ENCODE results near the gene AP5S1. TPM values are rescaled to one million over a fixed set of nuclear protein-coding genes. Genes with fewer than 3 reads are reported as not detected.

The AP5S1 gene
- total and polyA plus RNA-seq, 2 of the 13 experiments (the other 11 are each of a cell fraction or from before 2014, with no cell fraction given), result 7.9 to 23.2 TPM

DNA sequence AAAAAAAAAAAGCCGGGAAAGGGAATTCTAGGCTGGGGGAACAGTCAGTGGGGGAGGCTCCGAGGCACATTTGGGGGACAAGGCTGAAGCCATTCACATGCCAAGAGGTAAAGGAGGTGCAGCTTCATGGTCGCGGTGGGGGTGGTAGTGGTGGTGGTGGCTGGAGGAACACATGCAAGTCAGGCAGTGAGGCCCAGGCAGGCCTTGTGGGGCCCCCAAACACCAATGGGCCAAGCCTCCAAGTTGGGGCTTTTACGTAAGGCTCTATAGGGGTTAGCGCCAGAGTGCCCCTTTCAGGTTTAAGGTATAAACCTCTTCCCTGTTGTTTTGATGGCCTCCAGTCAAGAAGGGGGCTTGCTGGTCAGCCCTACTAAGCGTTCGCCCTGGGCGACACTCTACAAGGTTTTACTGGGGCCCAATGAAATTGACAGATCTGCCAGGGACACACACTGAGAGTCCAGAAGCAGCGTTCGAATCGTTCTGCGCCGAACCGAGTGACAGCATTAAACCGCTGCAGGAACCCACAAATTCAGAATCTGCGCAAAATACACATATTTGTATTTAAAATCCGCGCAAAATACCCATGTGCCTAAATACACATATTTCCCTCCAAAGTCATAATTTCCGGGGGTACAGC lies 818 bp upstream of the AP5S1 start:
- BruUV-seq (replicated peaks), result TSS peak; percentile 90
- WGBS (ENCODE audit: low lambda C conversion rate), result 61% methylated on average over 20 of the region's 20 CpGs
- TF ChIP-seq, protein P1, sequence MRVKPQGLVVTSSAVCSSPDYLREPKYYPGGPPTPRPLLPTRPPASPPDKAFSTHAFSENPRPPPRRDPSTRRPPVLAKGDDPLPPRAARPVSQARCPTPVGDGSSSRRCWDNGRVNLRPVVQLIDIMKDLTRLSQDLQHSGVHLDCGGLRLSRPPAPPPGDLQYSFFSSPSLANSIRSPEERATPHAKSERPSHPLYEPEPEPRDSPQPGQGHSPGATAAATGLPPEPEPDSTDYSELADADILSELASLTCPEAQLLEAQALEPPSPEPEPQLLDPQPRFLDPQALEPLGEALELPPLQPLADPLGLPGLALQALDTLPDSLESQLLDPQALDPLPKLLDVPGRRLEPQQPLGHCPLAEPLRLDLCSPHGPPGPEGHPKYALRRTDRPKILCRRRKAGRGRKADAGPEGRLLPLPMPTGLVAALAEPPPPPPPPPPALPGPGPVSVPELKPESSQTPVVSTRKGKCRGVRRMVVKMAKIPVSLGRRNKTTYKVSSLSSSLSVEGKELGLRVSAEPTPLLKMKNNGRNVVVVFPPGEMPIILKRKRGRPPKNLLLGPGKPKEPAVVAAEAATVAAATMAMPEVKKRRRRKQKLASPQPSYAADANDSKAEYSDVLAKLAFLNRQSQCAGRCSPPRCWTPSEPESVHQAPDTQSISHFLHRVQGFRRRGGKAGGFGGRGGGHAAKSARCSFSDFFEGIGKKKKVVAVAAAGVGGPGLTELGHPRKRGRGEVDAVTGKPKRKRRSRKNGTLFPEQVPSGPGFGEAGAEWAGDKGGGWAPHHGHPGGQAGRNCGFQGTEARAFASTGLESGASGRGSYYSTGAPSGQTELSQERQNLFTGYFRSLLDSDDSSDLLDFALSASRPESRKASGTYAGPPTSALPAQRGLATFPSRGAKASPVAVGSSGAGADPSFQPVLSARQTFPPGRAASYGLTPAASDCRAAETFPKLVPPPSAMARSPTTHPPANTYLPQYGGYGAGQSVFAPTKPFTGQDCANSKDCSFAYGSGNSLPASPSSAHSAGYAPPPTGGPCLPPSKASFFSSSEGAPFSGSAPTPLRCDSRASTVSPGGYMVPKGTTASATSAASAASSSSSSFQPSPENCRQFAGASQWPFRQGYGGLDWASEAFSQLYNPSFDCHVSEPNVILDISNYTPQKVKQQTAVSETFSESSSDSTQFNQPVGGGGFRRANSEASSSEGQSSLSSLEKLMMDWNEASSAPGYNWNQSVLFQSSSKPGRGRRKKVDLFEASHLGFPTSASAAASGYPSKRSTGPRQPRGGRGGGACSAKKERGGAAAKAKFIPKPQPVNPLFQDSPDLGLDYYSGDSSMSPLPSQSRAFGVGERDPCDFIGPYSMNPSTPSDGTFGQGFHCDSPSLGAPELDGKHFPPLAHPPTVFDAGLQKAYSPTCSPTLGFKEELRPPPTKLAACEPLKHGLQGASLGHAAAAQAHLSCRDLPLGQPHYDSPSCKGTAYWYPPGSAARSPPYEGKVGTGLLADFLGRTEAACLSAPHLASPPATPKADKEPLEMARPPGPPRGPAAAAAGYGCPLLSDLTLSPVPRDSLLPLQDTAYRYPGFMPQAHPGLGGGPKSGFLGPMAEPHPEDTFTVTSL (CRISPR knock-in tag; IDR thresholded peaks at IDR 0.05; ENCODE audit: borderline replicate concordance), result peak; percentile 62; the same call in 1 of the 2 replicates
- TF ChIP-seq ZSCAN21 (CRISPR knock-in tag; IDR thresholded peaks at IDR 0.05; ENCODE audit: borderline replicate concordance) (no peak), ZNF737 (CRISPR knock-in tag; IDR thresholded peaks at IDR 0.05; ENCODE audit: borderline replicate concordance) (0 out of 2 replicates have a peak, but pooled peaks have one; percentile 17), GPN1 (CRISPR knock-in tag; IDR thresholded peaks at IDR 0.05; ENCODE audit: borderline replicate concordance) (no peak), ZNF724P (CRISPR knock-in tag; IDR thresholded peaks at IDR 0.05; ENCODE audit: borderline replicate concordance) (0 out of 2 replicates have a peak, but pooled peaks have one; percentile 42), ZNF816 (CRISPR knock-in tag; IDR thresholded peaks at IDR 0.05; ENCODE audit: borderline replicate concordance) (0 out of 2 replicates have a peak, but pooled peaks have one; percentile 30), U2AF2 (IDR thresholded peaks at IDR 0.05; ENCODE audit: low read depth, low read length) (peak; percentile 25; the same call in 1 of the 2 replicates), ZNF598 (CRISPR knock-in tag; IDR thresholded peaks at IDR 0.05; ENCODE audit: borderline replicate concordance) (no peak), ATF1 (CRISPR knock-in tag; IDR thresholded peaks at IDR 0.05) (no peak), ATAD3A (CRISPR knock-in tag; IDR thresholded peaks at IDR 0.05) (0 out of 2 replicates have a peak, but pooled peaks have one; percentile 49), PHF20 (CRISPR knock-in tag; IDR thresholded peaks at IDR 0.05) (no peak), ZNF781 (CRISPR knock-in tag; IDR thresholded peaks at IDR 0.05; ENCODE audit: borderline replicate concordance, not compliant biosample characterization) (peak; percentile 19)
- TF ChIP-seq, protein P2, sequence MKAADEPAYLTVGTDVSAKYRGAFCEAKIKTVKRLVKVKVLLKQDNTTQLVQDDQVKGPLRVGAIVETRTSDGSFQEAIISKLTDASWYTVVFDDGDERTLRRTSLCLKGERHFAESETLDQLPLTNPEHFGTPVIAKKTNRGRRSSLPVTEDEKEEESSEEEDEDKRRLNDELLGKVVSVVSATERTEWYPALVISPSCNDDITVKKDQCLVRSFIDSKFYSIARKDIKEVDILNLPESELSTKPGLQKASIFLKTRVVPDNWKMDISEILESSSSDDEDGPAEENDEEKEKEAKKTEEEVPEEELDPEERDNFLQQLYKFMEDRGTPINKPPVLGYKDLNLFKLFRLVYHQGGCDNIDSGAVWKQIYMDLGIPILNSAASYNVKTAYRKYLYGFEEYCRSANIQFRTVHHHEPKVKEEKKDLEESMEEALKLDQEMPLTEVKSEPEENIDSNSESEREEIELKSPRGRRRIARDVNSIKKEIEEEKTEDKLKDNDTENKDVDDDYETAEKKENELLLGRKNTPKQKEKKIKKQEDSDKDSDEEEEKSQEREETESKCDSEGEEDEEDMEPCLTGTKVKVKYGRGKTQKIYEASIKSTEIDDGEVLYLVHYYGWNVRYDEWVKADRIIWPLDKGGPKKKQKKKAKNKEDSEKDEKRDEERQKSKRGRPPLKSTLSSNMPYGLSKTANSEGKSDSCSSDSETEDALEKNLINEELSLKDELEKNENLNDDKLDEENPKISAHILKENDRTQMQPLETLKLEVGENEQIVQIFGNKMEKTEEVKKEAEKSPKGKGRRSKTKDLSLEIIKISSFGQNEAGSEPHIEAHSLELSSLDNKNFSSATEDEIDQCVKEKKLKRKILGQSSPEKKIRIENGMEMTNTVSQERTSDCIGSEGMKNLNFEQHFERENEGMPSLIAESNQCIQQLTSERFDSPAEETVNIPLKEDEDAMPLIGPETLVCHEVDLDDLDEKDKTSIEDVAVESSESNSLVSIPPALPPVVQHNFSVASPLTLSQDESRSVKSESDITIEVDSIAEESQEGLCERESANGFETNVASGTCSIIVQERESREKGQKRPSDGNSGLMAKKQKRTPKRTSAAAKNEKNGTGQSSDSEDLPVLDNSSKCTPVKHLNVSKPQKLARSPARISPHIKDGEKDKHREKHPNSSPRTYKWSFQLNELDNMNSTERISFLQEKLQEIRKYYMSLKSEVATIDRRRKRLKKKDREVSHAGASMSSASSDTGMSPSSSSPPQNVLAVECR (CRISPR knock-in tag; IDR thresholded peaks at IDR 0.05; ENCODE audit: borderline replicate concordance), result no peak

More for the DNA sequence above, 818 bp upstream of the AP5S1 start:
- DNase-seq (ENCODE audit: low spot score), result no peak
- CTCF ChIA-PET (ENCODE audit: low intra/inter-chr PET ratio, low total read pairs), result interaction anchor here (1.2 to 4.6 kb wide), 7 partner anchors 22 to 70 kb away, joined by 3 to 119 read pairs (median 7); partner anchors contain the start of genes CENPB and SPEF1
- H3K4me2 ChIP-seq (ENCODE audit: low read depth, low read length), result peak overlapping the region; percentile 87
- H3K9me3 ChIP-seq (ENCODE audit: low read length), result no peaks in the 10 kb centered on the region
- peak overlapping the region; percentile 91 to 95 (median 94) for H3K4me3 ChIP-seq (replicated peaks in 1 of 3; ENCODE audit: insufficient read depth in 1 of 3, low read depth in 2 of 3, low read length in 3 of 3)
- POLR2A ChIA-PET, result interaction anchor here (0.6 to 4.8 kb wide), 28 partner anchors 7 to 1152 kb away, joined by 3 to 134 read pairs (median 8); partner anchors contain the start of genes ADISSP, CDC25B, CENPB and MAVS
- no peak for FAIRE-seq
- no peak overlapping the region for H2AFZ ChIP-seq (ENCODE audit: low read length)
- H3K36me3 ChIP-seq (replicated peaks in 1 of 2; ENCODE audit: control insufficient read depth in 1 of 2, insufficient read depth in 2 of 2, low read length in 2 of 2), result peaks cover 6 to 20% of the 10 kb centered on the region in 2 experiments
- intact Hi-C loops (cut with micrococcal nuclease; ENCODE audit: unreplicated experiment), result loop anchor here (1.0 to 2.0 kb wide), 4 partner anchors 21 to 69 kb away; partner anchors contain the start of genes MAVS and PANK2
- in situ Hi-C loops (cut with HindIII; ENCODE audit: extremely low pct_ligation_motif_present, low pct_unique_long_range_greater_than_20kb), result loop anchor here (5.0 kb wide), 1 partner anchor 37 kb away; the partner anchor contains the start of gene SPEF1
- H3K27me3 ChIP-seq (ENCODE audit: control insufficient read depth in 1 of 2, insufficient read depth in 2 of 2, low read length in 2 of 2), result peaks cover 3 to 10% of the 10 kb centered on the region in 2 experiments; a peak in 3 of 5 replicates
- no peak for ATAC-seq
- peak overlapping the region; percentile 99 for H3K9ac ChIP-seq (ENCODE audit: insufficient read depth, low read depth, low read length)
- H3K4me1 ChIP-seq (ENCODE audit: insufficient read depth, low read length), result peaks cover 32% of the 10 kb centered on the region
- no peaks in the 10 kb centered on the region for H4K20me1 ChIP-seq (ENCODE audit: insufficient read depth, low read length)
- peaks cover 12% of the 10 kb centered on the region for H3K79me2 ChIP-seq (ENCODE audit: insufficient read depth, low read length)
- peak overlapping the region; percentile 96 for H3K27ac ChIP-seq (ENCODE audit: extremely low read length, insufficient read depth, low read length)

Data from HepG2 (cell line).